Measurements from ENCODE around the gene DLD.

DNA sequence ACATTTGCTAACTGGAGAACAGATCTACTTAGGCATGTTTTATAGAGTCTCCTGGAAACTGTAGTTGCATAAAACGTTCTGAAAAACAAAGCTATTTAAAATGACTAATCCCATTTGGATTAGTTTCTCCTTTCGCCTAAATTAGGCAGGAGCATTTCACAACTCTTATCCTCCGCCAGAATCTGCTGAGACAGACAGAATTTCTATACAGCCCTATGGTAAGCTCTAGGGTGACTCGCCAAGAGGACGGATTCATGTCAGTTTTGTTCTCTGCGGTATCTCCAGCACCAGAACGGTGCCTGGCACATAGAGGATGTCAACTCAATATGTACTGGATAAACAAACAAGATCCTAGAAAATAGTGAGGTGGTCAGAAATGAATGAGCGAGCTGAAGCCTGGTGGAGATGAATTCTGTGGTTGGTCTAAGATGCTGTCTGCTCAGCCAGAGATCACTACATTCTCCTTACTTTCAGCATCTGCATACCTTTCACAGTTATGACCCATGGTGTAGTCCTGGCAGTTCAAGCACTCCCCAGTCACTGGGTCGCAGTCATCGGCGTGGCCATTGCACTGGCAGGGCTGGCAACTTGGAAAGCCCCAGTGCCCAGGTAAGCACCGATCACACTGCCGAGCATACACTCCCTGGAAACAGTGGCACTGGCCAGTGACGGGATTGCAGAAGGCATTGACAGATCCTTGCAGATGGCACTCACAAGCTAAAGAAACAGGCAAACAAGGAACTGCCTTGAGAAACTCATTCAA is 68.0 kb downstream of the DLD start:
- TF ChIP-seq CTCF (IDR thresholded peaks at IDR 0.05) (no peak), POLR2AphosphoS5 (IDR thresholded peaks at IDR 0.05) (peak in 2 of 3 donors; percentile 31 to 42), POLR2A (IDR thresholded peaks at IDR 0.05) (no peak)
